NCI-H345 (cell line): ENCODE measurements around the gene BRINP1.
"Not testable (repeated sequence)": the region's sequence is repeated elsewhere in the genome, so short reads cannot be mapped to it uniquely, and the experiment has no call there.

ENCODE experiments used
- DNase-seq: peaks from one replicate; lab custom pipeline; 2025; lab: John Stamatoyannopoulos, UW

Gene BRINP1

GRCh38 chr9:119185298-119185697, 183.9 kb downstream of the BRINP1 start:
- DNase-seq = no peak

GRCh38 chr9:119184265-119184936, 184.8 kb downstream of the BRINP1 start:
- no peak for DNase-seq

DNA sequence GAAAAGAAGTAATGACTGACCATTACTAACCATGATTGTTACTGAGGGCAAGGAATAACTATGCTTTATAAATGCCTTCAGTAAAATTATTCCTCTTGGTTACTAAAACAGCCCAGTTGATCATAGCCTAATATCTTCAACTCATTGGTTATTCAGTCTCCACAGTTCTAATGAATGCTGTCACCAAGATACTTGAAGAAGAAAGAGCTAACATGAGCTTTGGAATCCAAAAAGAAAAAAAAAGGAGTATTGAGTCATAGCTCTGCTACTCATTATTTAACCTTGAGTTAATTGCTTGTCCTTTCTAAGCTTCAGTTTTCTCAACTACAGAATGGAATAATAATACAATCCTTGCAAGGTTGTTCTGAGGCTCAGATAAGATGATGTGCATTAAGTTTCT, 187.7 kb downstream of the BRINP1 start:
- no peak for DNase-seq

DNA sequence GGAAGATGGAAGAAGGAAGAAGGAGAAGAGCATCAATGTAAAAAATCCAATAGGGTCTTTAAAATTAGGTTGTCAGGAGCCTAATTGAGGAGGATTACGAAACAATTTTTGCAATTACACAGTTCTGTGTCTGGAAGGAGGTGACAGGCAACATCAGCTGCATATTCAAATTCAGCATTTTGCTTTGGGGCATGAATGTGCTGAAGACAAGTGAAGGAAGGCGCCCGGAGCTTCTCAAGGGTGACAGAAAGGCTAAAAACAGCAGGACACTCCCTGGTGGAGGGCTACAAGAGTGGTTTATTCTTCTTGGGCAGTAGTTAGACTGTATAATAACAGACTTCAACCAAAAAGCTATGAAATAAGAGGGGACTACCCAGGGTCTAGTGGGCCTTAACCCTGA, 188.3 kb downstream of the BRINP1 start:
- DNase-seq = no peak

DNA sequence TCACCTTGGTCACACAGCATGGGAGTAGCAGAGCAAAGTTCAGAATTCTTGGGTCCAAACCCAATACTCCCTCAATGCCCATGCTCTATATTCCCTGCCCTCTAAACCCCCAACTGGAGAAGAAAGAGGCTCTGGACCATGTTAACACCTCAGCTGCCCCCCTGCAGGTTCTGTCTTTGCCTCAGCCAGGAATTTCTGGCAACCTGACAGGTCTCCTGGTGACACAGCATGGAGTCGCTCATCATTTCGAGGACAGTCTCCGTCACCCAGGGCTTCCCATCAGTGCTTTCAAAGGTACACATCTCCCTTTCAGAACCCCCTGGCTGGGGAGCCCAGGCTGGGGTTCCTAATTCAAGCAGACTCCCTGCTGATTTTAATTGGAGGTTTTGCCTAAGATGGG, 189.5 kb downstream of the BRINP1 start:
- peak; percentile 91 for DNase-seq

DNA sequence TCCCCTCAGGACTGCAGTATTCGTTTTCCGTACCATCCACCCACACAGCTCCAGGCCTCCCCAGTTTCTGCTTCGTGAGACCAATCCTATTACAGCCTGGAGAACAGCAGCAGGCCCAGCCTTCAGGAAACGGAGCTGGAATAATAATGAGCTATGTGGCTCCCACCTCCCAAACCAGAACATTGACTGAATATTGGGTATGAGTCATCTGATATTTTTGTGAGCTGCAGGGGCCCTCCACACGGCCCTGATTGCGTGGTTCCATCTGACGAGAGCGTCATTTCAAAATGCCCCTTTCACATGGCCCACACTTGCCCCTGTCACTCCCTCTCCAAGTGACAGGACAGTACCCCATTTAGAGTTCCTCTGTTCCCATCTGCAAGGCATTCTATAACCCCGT, 192.0 kb downstream of the BRINP1 start:
- no peak for DNase-seq

GRCh38 chr9:119175581-119175980, 193.7 kb downstream of the BRINP1 start:
- DNase-seq = no peak

GRCh38 chr9:119169222-119169621, 200.0 kb downstream of the BRINP1 start:
- not testable (repeated sequence) for DNase-seq

- no peak for DNase-seq
Observed at GRCh38 chr9:119167876-119168275, 201.4 kb downstream of the BRINP1 start.

GRCh38 chr9:119167267-119167666, 202.0 kb downstream of the BRINP1 start:
- DNase-seq = no peak

DNA sequence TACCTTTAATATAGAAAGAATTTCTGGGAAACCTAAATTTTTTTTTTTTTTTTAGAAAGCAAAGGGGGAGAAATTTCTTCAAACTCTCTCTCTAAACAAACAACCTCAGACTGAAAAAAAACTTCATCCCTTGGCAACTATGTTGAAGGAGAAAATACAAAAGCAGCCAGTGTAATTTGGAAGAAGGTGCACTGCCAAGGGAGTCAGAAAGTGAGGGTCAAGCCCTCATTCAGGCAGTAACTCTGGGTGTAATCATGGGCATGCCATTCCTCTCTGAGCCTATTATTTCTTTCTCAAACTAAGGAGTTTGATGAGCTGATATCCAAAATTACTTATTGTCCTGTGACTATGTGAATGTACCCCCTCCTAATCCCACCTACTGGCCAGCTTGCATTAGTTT, 203.1 kb downstream of the BRINP1 start:
- no peak for DNase-seq

DNA sequence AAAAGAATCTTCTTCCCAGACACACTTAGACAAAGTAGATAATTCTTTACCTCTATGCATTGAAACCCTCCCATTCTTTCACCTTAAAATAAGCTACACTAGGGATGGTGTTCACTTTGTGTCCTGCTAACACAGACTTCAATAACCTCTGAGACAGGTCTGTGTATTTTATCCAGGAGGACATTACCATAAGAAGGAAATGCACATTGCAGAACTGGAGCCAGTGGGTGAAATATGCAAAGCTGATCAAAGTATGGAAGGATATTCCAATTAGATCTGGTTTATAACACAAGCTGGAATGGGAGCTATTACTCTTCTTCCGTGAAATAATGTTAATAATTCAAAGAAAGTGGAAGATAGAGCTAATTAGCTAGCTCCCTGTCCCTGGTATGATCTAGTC, 204.1 kb downstream of the BRINP1 start:
- DNase-seq = no peak

DNA sequence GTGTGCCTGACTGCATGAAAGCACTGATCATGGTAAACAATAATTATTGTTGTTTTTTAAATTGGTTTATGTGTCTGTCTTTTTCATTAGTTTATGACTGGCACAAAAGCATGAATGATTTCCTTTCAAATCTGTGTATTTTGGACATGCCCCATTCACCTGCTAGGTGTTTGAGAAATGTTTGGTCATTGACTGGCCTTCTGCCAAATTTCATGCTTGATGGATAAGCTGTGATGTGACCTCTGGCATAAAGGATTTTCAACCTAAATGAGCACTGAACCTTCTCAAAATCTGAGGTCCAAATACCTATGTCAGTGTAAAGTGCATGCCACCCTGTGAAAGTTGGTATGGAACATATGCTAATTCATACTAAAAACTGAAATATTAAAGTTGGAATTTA, 204.5 kb downstream of the BRINP1 start:
- DNase-seq = peak; percentile 23

DNA sequence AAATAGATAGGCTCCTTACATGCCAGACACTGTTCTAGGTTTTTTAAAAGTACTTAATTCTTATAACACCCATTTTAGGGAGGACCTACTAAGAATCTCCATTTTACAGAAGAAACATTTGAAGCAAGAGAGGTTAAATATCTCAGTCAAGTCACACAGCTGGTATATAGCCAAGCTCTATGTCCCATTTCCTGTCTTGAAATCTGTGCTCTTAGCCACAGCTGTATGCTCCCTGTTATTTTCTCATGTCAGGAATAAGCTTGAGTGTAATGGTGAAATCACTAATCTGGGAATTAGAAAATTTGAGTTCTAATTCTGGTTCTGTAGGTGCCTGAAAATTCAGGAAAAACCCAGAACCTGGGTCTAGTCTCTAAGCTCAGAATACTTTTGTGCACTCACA, 208.7 kb downstream of the BRINP1 start:
- no peak for DNase-seq

GRCh38 chr9:119159386-119159785, 209.8 kb downstream of the BRINP1 start:
- DNase-seq = no peak

DNA sequence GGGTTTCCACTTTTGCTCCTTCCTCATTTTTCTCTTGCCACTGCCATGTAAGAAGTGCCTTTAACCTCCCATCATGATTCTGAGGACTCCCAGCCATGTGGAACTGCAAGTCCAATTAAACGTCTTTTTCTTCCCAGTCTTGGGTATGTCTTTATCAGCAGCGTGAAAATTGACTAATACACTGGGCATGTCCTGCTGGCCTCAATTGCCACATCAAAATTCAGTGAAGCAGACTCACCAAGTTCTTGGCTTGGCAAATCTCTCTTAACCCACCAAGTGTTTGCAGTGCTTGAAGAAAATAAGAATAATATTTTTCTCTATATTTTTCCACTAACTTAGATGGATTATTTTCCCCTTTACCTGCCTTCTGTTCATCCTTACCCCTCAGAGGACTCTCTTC, 212.0 kb downstream of the BRINP1 start:
- DNase-seq = no peak

GRCh38 chr9:119156354-119156753, 212.9 kb downstream of the BRINP1 start:
- DNase-seq = no peak

DNA sequence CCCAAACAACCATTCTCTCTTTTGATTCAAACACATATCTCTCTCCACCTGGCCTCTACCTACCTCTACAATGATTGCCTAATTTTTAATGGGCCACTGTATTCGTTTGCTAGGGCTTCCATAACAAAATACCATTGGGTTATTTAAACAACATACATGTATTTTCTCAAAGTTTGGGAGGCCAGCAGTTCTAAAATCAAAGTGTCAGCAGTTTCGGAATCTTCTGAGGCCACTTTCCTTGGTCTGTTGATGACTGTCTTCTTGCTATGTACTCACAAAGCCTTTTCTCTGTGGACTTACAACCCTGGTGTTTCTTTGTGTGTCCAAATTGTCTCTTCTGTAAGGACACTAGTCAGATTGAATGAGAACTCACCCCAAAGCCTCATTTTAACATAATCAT, 214.7 kb downstream of the BRINP1 start:
- DNase-seq = no peak

DNA sequence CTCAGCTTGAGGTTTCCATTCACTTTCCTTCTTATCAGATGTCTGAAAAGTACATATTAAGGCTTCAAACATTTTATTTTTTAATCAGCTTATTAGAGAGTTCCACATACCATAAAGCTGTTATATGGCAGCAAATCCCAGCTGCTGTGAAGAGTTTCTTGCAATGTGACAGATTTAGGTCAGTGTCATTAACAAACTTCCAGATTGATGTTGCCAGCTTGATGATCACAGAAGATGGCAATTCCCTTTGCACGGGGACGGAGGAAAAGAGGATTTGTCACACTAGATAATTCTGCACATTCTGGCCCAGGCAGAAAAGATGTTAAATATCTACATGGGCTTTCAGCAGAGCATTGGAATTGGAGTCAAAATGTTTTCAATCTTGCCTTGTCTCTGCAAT, 215.8 kb downstream of the BRINP1 start:
- no peak for DNase-seq

- DNase-seq = no peak
Observed at GRCh38 chr9:119148855-119149254, 220.4 kb downstream of the BRINP1 start.

- DNase-seq = no peak
Observed at GRCh38 chr9:119137479-119137878, 231.8 kb downstream of the BRINP1 start.

- no peak for DNase-seq
Observed at GRCh38 chr9:119126040-119126439, 243.2 kb downstream of the BRINP1 start.

DNA sequence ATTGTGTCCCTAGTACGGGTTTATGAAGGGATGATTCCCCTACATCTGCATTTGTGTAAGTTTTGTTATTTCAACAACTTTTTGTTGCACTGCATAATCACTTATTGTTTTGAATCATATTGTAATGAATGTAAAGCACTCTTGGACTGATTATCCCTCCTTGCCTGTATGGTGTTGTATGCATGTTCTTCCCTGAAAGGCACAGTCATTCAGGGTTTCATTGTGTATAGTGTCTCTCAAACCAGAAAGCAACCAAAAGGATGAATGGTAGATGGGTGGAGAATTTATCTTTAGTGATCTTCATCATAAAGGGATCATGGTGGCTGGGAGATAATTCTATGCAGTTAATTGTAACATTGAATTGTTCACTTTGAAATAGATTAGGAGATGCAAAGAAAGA, 247.3 kb downstream of the BRINP1 start:
- no peak for DNase-seq

- no peak for DNase-seq
Observed at GRCh38 chr9:119117409-119117808, 251.8 kb downstream of the BRINP1 start.
